ENCODE results near the gene FARS2. TPM values are rescaled to one million over a fixed set of nuclear protein-coding genes. Genes with fewer than 3 reads are reported as not detected.

Gene FARS2
- total RNA-seq, 2 experiments from 2014 or later, result 13.8 to 14.3 TPM

DNA sequence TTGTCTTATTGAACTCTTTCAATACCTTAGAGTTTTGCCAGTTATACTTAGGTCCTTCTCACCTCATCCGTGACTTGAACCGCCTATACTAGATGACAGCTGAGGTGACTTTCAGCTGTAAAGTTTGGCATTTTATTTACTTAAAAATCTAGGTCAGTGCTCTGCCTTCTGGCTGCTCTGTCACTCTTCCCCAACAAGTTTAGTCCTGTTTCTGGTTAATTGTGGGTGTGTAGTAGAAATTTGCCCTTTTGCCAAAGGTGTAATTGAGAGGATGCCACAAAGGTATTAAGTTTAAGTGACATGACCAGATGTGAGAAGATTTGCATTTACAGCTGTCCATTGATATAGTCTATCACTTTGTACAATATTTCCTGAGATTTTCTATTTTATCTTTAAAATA, 106.2 kb downstream of the FARS2 start:
- BruUV-seq (replicated peaks), result no TSS peak
- Histone ChIP-seq H3K4me2 (ENCODE audit: low read length) (no peak overlapping the region), H3K9me3 (ENCODE audit: low read length) (no peaks in the 10 kb centered on the region), H3K4me3 (ENCODE audit: low read depth, low read length, poor library complexity, severe bottlenecking) (no peak overlapping the region), H3K9me2 (ENCODE audit: insufficient read depth, low read length) (no peaks in the 10 kb centered on the region), H3K79me2 (ENCODE audit: insufficient read depth, low read depth, low read length) (no peaks in the 10 kb centered on the region), H3K27ac (ENCODE audit: low read depth, low read length, poor library complexity, severe bottlenecking) (no peak overlapping the region), H2AFZ (ENCODE audit: low read length) (no peak overlapping the region), H3K36me3 (ENCODE audit: insufficient read depth, low read length) (no peaks in the 10 kb centered on the region), H3K4me1 (ENCODE audit: insufficient read depth, low read length, poor library complexity, severe bottlenecking) (no peaks in the 10 kb centered on the region), H4K20me1 (ENCODE audit: insufficient read depth, low read length) (no peaks in the 10 kb centered on the region)
- CTCF ChIA-PET (ENCODE audit: unreplicated experiment), result no interaction called here
- POLR2A ChIA-PET, result no interaction called here
- no peak for TF ChIP-seq CTCF (conservative IDR thresholded peaks at IDR 0.05; ENCODE audit: low read length)
- TF ChIP-seq EZH2phosphoT487 (IDR thresholded peaks at IDR 0.05; ENCODE audit: borderline replicate concordance, low read depth, low read length), result no peak
- intact Hi-C loops (cut with micrococcal nuclease; ENCODE audit: unreplicated experiment), result no loop called here
- no peak for DNase-seq (ENCODE audit: low spot score)

GRCh38 chr6:5373430-5373829, 112.1 kb downstream of the FARS2 start:
- Histone ChIP-seq H4K20me1 (ENCODE audit: insufficient read depth, low read length) (0 out of 2 replicates have a peak, but pooled peaks cover 4% of the 10 kb centered on the region), H3K9me3 (ENCODE audit: low read length) (no peaks in the 10 kb centered on the region), H3K79me2 (ENCODE audit: insufficient read depth, low read depth, low read length) (no peaks in the 10 kb centered on the region), H2AFZ (ENCODE audit: low read length) (no peak overlapping the region), H3K27ac (ENCODE audit: low read depth, low read length, poor library complexity, severe bottlenecking) (no peak overlapping the region), H3K9me2 (ENCODE audit: insufficient read depth, low read length) (no peaks in the 10 kb centered on the region), H3K36me3 (ENCODE audit: insufficient read depth, low read length) (no peaks in the 10 kb centered on the region), H3K4me2 (ENCODE audit: low read length) (no peak overlapping the region), H3K4me3 (ENCODE audit: low read depth, low read length, poor library complexity, severe bottlenecking) (no peak overlapping the region), H3K4me1 (ENCODE audit: insufficient read depth, low read length, poor library complexity, severe bottlenecking) (no peaks in the 10 kb centered on the region)
- CTCF ChIA-PET (ENCODE audit: unreplicated experiment), result no interaction called here
- TF ChIP-seq CTCF (conservative IDR thresholded peaks at IDR 0.05; ENCODE audit: low read length) (no peak), EZH2phosphoT487 (IDR thresholded peaks at IDR 0.05; ENCODE audit: borderline replicate concordance, low read depth, low read length) (no peak)
- no peak for DNase-seq (ENCODE audit: low spot score)
- POLR2A ChIA-PET, result no interaction called here
- no TSS peak for BruUV-seq (replicated peaks)
- intact Hi-C loops (cut with micrococcal nuclease; ENCODE audit: unreplicated experiment), result no loop called here

GRCh38 chr6:5378331-5378730, 117.0 kb downstream of the FARS2 start:
- no peaks in the 10 kb centered on the region for H3K36me3 ChIP-seq (ENCODE audit: insufficient read depth, low read length)
- H3K79me2 ChIP-seq (ENCODE audit: insufficient read depth, low read depth, low read length), result no peaks in the 10 kb centered on the region
- ChIA-PET POLR2A (interaction anchor here (1.5 kb wide), 1 partner anchor 11 kb away, joined by 6 read pairs; no protein-coding TSS in a partner anchor), CTCF (ENCODE audit: unreplicated experiment) (no interaction called here)
- H3K9me3 ChIP-seq (ENCODE audit: low read length), result no peaks in the 10 kb centered on the region
- no peaks in the 10 kb centered on the region for H3K9me2 ChIP-seq (ENCODE audit: insufficient read depth, low read length)
- 0 out of 2 replicates have a peak, but pooled peaks cover 4% of the 10 kb centered on the region for H4K20me1 ChIP-seq (ENCODE audit: insufficient read depth, low read length)
- intact Hi-C loops (cut with micrococcal nuclease; ENCODE audit: unreplicated experiment), result loop anchor here (2.0 kb wide), 1 partner anchor 236 kb away; no protein-coding TSS in a partner anchor
- no peak overlapping the region for H3K4me2 ChIP-seq (ENCODE audit: low read length)
- H3K4me1 ChIP-seq (ENCODE audit: insufficient read depth, low read length, poor library complexity, severe bottlenecking), result no peaks in the 10 kb centered on the region
- TF ChIP-seq EZH2phosphoT487 (IDR thresholded peaks at IDR 0.05; ENCODE audit: borderline replicate concordance, low read depth, low read length) (no peak), CTCF (conservative IDR thresholded peaks at IDR 0.05; ENCODE audit: low read length) (no peak)
- no peak overlapping the region for H3K27ac ChIP-seq (ENCODE audit: low read depth, low read length, poor library complexity, severe bottlenecking)
- no peak for DNase-seq (ENCODE audit: low spot score)
- H2AFZ ChIP-seq (ENCODE audit: low read length), result no peak overlapping the region
- no peak overlapping the region for H3K4me3 ChIP-seq (ENCODE audit: low read depth, low read length, poor library complexity, severe bottlenecking)
- BruUV-seq (replicated peaks), result no TSS peak
